Measurements from ENCODE around the gene NCOR1. TPM values are rescaled to one million over a fixed set of nuclear protein-coding genes. Genes with fewer than 3 reads are reported as not detected.

Gene NCOR1
- total RNA-seq, 2 experiments from 2014 or later: 68.0 to 134 TPM

DNA sequence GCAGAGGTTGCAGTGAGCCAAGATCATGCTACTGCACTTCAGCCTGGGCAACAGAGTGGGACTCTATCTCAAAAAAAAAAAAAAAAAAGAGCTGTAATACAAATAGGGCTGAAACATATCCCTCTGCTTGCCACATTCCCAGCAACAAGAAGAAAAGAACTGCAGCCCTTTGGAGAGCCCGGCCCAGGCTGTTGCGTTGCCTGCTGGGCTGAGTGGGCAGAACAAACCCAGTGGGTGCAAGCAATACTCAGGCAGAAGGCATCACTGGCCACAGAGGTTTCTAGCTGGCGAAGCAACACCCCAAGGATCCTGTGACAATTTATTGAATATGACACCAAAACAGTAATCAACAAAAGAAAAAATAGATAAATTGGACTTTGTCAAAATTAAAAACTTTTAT, 45.7 kb upstream of the NCOR1 start:
- TF ChIP-seq EZH2phosphoT487 (IDR thresholded peaks at IDR 0.05; ENCODE audit: borderline replicate concordance, low read depth, low read length): no peak
- TF ChIP-seq, protein P1, sequence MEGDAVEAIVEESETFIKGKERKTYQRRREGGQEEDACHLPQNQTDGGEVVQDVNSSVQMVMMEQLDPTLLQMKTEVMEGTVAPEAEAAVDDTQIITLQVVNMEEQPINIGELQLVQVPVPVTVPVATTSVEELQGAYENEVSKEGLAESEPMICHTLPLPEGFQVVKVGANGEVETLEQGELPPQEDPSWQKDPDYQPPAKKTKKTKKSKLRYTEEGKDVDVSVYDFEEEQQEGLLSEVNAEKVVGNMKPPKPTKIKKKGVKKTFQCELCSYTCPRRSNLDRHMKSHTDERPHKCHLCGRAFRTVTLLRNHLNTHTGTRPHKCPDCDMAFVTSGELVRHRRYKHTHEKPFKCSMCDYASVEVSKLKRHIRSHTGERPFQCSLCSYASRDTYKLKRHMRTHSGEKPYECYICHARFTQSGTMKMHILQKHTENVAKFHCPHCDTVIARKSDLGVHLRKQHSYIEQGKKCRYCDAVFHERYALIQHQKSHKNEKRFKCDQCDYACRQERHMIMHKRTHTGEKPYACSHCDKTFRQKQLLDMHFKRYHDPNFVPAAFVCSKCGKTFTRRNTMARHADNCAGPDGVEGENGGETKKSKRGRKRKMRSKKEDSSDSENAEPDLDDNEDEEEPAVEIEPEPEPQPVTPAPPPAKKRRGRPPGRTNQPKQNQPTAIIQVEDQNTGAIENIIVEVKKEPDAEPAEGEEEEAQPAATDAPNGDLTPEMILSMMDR (conservative IDR thresholded peaks at IDR 0.05; ENCODE audit: low read length): no peak
- H3K9me2 ChIP-seq (ENCODE audit: insufficient read depth, low read length): no peaks in the 10 kb centered on the region
- no peaks in the 10 kb centered on the region for H3K79me2 ChIP-seq (ENCODE audit: insufficient read depth, low read depth, low read length)
- DNase-seq (ENCODE audit: low spot score): no peak
- H3K36me3 ChIP-seq (ENCODE audit: insufficient read depth, low read length): peaks cover 20% of the 10 kb centered on the region
- no peaks in the 10 kb centered on the region for H3K4me1 ChIP-seq (ENCODE audit: insufficient read depth, low read length, poor library complexity, severe bottlenecking)
- no peaks in the 10 kb centered on the region for H4K20me1 ChIP-seq (ENCODE audit: insufficient read depth, low read length)
- no peak overlapping the region for H2AFZ ChIP-seq (ENCODE audit: low read length)
- BruUV-seq (replicated peaks): no TSS peak
- H3K27ac ChIP-seq (ENCODE audit: low read depth, low read length, poor library complexity, severe bottlenecking): no peak overlapping the region
- intact Hi-C loops (cut with micrococcal nuclease; ENCODE audit: unreplicated experiment): no loop called here
- no peak overlapping the region for H3K4me3 ChIP-seq (ENCODE audit: low read depth, low read length, poor library complexity, severe bottlenecking)
- H3K9me3 ChIP-seq (ENCODE audit: low read length): peaks cover 17% of the 10 kb centered on the region
- no peak overlapping the region for H3K4me2 ChIP-seq (ENCODE audit: low read length)
- ChIA-PET CTCF (ENCODE audit: unreplicated experiment) (no interaction called here), POLR2A (interaction anchor here (0.5 to 1.0 kb wide), 3 partner anchors 42 to 934 kb away, joined by 3 to 4 read pairs (median 4); no protein-coding TSS in a partner anchor)

DNA sequence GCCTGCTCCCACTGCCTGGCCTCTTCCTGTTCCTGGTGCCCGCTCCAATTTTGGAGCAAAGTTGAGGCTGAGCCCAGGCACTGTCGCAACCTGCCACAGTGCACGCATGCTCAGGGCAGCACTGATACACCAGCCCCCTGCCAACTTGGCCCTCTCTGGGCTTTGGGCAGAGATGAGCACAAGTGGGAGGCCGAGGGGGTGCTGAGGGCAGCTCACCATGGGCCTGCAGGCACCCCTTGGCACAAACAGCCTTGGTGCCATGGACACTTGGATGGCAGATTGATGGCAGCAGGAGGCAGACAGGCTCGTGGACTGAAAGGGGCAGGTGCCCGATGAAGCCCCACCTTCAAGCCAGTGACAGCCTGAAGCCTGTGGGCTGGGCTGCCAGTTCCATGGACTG, 44.6 kb upstream of the NCOR1 start:
- intact Hi-C loops (cut with micrococcal nuclease; ENCODE audit: unreplicated experiment): no loop called here
- Histone ChIP-seq H3K9me2 (ENCODE audit: insufficient read depth, low read length) (no peaks in the 10 kb centered on the region), H3K9me3 (ENCODE audit: low read length) (peaks cover 17% of the 10 kb centered on the region), H4K20me1 (ENCODE audit: insufficient read depth, low read length) (no peaks in the 10 kb centered on the region), H3K79me2 (ENCODE audit: insufficient read depth, low read depth, low read length) (no peaks in the 10 kb centered on the region), H3K4me2 (ENCODE audit: low read length) (no peak overlapping the region), H3K4me3 (ENCODE audit: low read depth, low read length, poor library complexity, severe bottlenecking) (no peak overlapping the region), H3K36me3 (ENCODE audit: insufficient read depth, low read length) (peaks cover 20% of the 10 kb centered on the region), H2AFZ (ENCODE audit: low read length) (no peak overlapping the region), H3K4me1 (ENCODE audit: insufficient read depth, low read length, poor library complexity, severe bottlenecking) (no peaks in the 10 kb centered on the region), H3K27ac (ENCODE audit: low read depth, low read length, poor library complexity, severe bottlenecking) (no peak overlapping the region)
- ChIA-PET CTCF (ENCODE audit: unreplicated experiment) (no interaction called here), POLR2A (no interaction called here)
- DNase-seq (ENCODE audit: low spot score): no peak
- BruUV-seq (replicated peaks): no TSS peak
- TF ChIP-seq, protein P1 (conservative IDR thresholded peaks at IDR 0.05; ENCODE audit: low read length): no peak
- no peak for TF ChIP-seq EZH2phosphoT487 (IDR thresholded peaks at IDR 0.05; ENCODE audit: borderline replicate concordance, low read depth, low read length)

DNA sequence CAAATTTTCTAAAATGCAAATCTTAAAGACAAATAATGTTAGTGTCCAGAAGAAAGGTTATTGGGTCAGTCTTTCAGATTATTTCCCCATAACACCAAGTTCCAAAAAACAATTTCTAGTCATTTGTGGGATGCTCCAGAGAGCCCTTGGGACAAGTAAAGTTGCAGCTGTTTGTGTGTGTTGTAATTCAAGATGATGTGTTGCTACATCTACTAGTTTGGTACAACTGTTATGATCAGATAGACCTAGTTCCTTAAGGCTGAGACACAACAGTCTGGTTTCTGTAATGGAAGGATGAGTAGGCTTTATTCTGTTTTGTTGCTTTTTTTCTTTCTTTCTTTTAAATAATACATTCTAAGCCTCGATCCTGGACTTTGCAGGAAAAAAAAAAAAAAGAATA, 43.6 kb upstream of the NCOR1 start:
- no TSS peak for BruUV-seq (replicated peaks)
- DNase-seq (ENCODE audit: low spot score): no peak
- Histone ChIP-seq H3K9me3 (ENCODE audit: low read length) (peaks cover 17% of the 10 kb centered on the region), H3K36me3 (ENCODE audit: insufficient read depth, low read length) (peaks cover 20% of the 10 kb centered on the region), H3K9me2 (ENCODE audit: insufficient read depth, low read length) (no peaks in the 10 kb centered on the region), H2AFZ (ENCODE audit: low read length) (no peak overlapping the region), H3K27ac (ENCODE audit: low read depth, low read length, poor library complexity, severe bottlenecking) (no peak overlapping the region), H3K4me1 (ENCODE audit: insufficient read depth, low read length, poor library complexity, severe bottlenecking) (no peaks in the 10 kb centered on the region), H3K4me2 (ENCODE audit: low read length) (no peak overlapping the region), H3K79me2 (ENCODE audit: insufficient read depth, low read depth, low read length) (no peaks in the 10 kb centered on the region), H3K4me3 (ENCODE audit: low read depth, low read length, poor library complexity, severe bottlenecking) (no peak overlapping the region), H4K20me1 (ENCODE audit: insufficient read depth, low read length) (no peaks in the 10 kb centered on the region)
- intact Hi-C loops (cut with micrococcal nuclease; ENCODE audit: unreplicated experiment): no loop called here
- ChIA-PET POLR2A (interaction anchor here (0.6 to 0.8 kb wide), 2 partner anchors 42 to 179 kb away, joined by 3 to 4 read pairs; no protein-coding TSS in a partner anchor), CTCF (ENCODE audit: unreplicated experiment) (no interaction called here)
- TF ChIP-seq EZH2phosphoT487 (IDR thresholded peaks at IDR 0.05; ENCODE audit: borderline replicate concordance, low read depth, low read length): no peak
- TF ChIP-seq, protein P1 (conservative IDR thresholded peaks at IDR 0.05; ENCODE audit: low read length): no peak

Data from OCI-LY7 (cell line).